ENCODE results near the gene NKPD1.
"Not testable (repeated sequence)": the region's sequence is repeated elsewhere in the genome, so short reads cannot be mapped to it uniquely, and the experiment has no call there.

Gene NKPD1

GRCh38 chr19:45137179-45137761 lies 23.5 kb downstream of the NKPD1 start:
- DNase-seq, result no peak

- DNase-seq, result no peak
These were observed 24.1 kb downstream of the NKPD1 start for GRCh38 chr19:45136507-45137178.

GRCh38 chr19:45135176-45135885 lies 25.5 kb downstream of the NKPD1 start:
- no peak for DNase-seq

GRCh38 chr19:45133661-45134060 lies 27.1 kb downstream of the NKPD1 start:
- no peak for DNase-seq

- DNase-seq, result peak; percentile 32
These were observed 29.7 kb downstream of the NKPD1 start for GRCh38 chr19:45130888-45131615.

GRCh38 chr19:45130236-45130635 lies 30.5 kb downstream of the NKPD1 start:
- DNase-seq, result no peak

- DNase-seq, result no peak
These were observed 32.0 kb downstream of the NKPD1 start for GRCh38 chr19:45128806-45129205.

GRCh38 chr19:45128146-45128545 lies 32.6 kb downstream of the NKPD1 start:
- no peak for DNase-seq

- DNase-seq, result no peak
These were observed 34.1 kb downstream of the NKPD1 start for GRCh38 chr19:45126654-45127053.

GRCh38 chr19:45125975-45126493 lies 34.7 kb downstream of the NKPD1 start:
- peak; percentile 39 for DNase-seq

- DNase-seq, result no peak
These were observed 35.4 kb downstream of the NKPD1 start for GRCh38 chr19:45125360-45125759.

GRCh38 chr19:45124021-45124420 lies 36.8 kb downstream of the NKPD1 start:
- DNase-seq, result no peak

- DNase-seq, result no peak
These were observed 37.3 kb downstream of the NKPD1 start for GRCh38 chr19:45123440-45123850.

- no peak for DNase-seq
These were observed 38.0 kb downstream of the NKPD1 start for GRCh38 chr19:45122832-45123231.

GRCh38 chr19:45121827-45122345 lies 38.9 kb downstream of the NKPD1 start:
- DNase-seq, result no peak

GRCh38 chr19:45119582-45119981 lies 41.2 kb downstream of the NKPD1 start:
- no peak for DNase-seq

- not testable (repeated sequence) for DNase-seq
These were observed 42.0 kb downstream of the NKPD1 start for GRCh38 chr19:45118591-45119355.

GRCh38 chr19:45118106-45118505 lies 42.7 kb downstream of the NKPD1 start:
- DNase-seq, result no peak

GRCh38 chr19:45117671-45118070 lies 43.1 kb downstream of the NKPD1 start:
- no peak for DNase-seq

- no peak for DNase-seq
These were observed 43.6 kb downstream of the NKPD1 start for GRCh38 chr19:45117167-45117594.

- no peak for DNase-seq
These were observed 44.8 kb downstream of the NKPD1 start for GRCh38 chr19:45115809-45116615.

All from kidney glomerular epithelial cell (primary cell).